Activated T-cell treated with anti-CD3 and anti-CD28 coated beads, Interleukin-2, amount 50 U/mL, for 24 hours (primary cell): ENCODE results near the gene APOL3.
A peak's percentile ranks its signal among the peaks of the same experiment; 100 is the strongest.
"Not testable (repeated sequence)": the region's sequence is repeated elsewhere in the genome, so short reads cannot be mapped to it uniquely, and the experiment has no call there.

Source experiments
- DNase-seq: peaks from one replicate; pipeline ENCODE4 v3.0.0-alpha.2; 2020
- H3K27ac Mint-ChIP-seq: 2 replicates; pipeline ENCODE4 v1.8.0; 2020; ENCODE audit warnings: mild to moderate bottlenecking, mixed read lengths
- H3K27me3 Mint-ChIP-seq: 2 replicates; pipeline ENCODE4 v1.8.0; 2020; ENCODE audit warnings: mixed read lengths
- H3K36me3 Mint-ChIP-seq: 2 replicates; pipeline ENCODE4 v1.8.0; 2020; ENCODE audit warnings: low read depth, mixed read lengths
- H3K4me1 Mint-ChIP-seq: 2 replicates; pipeline ENCODE4 v1.8.0; 2020; ENCODE audit warnings: low read depth, mixed read lengths
- H3K4me3 Mint-ChIP-seq: 2 replicates; pipeline ENCODE4 v1.8.0; 2020; ENCODE audit warnings: mild to moderate bottlenecking, moderate library complexity, mixed read lengths
- H3K9me3 Mint-ChIP-seq: 2 replicates; pipeline ENCODE4 v1.8.0; 2020; ENCODE audit warnings: mixed read lengths

Gene APOL3, protein sequence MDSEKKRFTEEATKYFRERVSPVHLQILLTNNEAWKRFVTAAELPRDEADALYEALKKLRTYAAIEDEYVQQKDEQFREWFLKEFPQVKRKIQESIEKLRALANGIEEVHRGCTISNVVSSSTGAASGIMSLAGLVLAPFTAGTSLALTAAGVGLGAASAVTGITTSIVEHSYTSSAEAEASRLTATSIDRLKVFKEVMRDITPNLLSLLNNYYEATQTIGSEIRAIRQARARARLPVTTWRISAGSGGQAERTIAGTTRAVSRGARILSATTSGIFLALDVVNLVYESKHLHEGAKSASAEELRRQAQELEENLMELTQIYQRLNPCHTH

DNA sequence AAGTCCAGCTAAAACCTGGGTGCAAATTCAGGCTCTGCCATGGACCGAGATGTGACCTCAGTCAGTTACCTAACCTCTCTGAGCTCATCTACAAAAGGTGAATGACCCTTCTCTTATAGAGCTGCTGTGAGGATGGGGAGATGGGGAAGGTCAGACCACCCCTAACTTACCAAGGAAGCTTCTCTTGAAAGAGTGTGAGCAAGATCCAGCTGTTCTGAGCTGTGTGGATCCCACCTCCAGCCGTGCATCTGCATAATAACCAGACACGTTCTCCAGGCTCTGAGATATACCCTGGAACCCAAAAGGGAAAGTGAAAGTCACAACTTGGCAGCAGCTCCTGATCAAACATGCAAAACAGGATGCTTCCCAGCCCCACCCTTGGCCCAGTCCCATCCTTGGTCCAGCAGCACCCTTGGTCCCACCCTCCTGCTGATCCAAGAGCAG lies at the start of gene APOL3:
Gene APOL3 (minus strand): TSS at position 257 of the 444 bp plus-strand sequence. CDS start 11,700 bp downstream, outside the sequence.
- Mint-ChIP-seq H3K4me1 (peaks cover 96% of the 10 kb centered on the region), H3K36me3 (peaks cover 20% of the 10 kb centered on the region), H3K27ac (peak within 1 kb of the TSS; percentile 91), H3K9me3 (no peaks in the 10 kb centered on the region), H3K27me3 (no peaks in the 10 kb centered on the region), H3K4me3 (peak within 1 kb of the TSS; percentile 80)
- DNase-seq = peak; percentile 63

DNA sequence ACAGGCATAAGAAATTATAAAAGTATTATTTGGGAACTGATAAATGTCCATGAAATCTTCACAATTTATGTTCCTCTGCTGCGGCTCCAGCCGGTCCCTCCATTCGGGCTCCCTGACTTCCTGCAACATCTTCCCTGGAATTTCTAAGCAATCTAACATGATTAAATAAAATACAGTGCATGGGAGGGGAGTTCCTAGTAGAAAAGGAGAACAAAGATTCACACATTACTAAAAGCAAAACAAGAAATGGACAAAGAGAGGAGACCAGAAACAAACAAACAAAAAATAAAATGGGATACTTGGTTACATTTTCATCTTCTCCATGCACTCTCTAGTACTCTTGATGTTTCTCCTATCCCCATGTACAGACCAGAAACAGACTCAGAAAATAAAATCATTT lies 49.7 kb upstream of the APOL3 start:
- no peak overlapping the region for H3K4me3 Mint-ChIP-seq
- H3K27me3 Mint-ChIP-seq = peaks cover 22% of the 10 kb centered on the region
- H3K36me3 Mint-ChIP-seq = no peaks in the 10 kb centered on the region
- DNase-seq = no peak
- peaks cover 4% of the 10 kb centered on the region for H3K9me3 Mint-ChIP-seq
- H3K27ac Mint-ChIP-seq = no peak overlapping the region
- peaks cover 5% of the 10 kb centered on the region for H3K4me1 Mint-ChIP-seq

DNA sequence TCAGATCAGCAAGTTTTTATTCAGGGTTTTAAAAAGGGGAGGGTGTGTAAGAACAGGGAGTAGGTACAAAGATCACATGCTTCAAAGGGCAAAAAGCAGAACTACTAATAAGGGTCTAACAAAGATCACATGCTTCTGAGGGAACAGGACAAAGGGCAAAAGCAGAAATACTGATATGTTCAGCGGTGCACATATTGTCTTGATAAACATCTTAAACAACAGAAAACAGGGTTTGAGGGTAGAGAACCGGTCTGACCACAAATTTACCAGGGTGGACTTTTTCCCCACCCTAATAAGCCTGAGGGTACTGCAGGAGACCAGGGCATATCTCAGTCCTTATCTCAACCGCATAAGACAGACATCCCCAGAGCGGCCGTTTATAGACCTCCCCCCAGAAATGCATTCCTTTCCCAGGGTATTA lies 48.9 kb upstream of the APOL3 start:
- peaks cover 22% of the 10 kb centered on the region for H3K27me3 Mint-ChIP-seq
- H3K4me3 Mint-ChIP-seq, H3K36me3 Mint-ChIP-seq, H3K4me1 Mint-ChIP-seq, H3K27ac Mint-ChIP-seq, H3K9me3 Mint-ChIP-seq, DNase-seq: not testable (repeated sequence)

DNA sequence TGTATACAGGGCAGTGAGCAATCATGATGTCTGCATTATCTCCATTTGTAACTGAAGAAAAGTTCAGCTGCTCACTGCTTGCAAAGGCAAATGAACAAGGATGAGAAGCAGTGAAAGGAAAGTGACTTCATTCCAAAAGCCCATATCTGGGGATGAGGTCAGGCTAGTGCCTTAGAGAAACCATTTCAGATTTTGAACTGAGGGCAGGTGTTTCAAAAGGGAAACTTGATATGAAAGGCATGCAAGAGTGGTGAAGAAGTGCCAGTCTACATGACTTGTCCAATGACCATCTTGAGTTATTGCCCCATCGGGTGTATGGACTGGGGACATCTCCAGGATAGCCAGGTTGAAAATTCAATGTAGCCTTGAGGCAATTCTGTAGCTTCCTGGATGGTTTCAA lies 48.4 kb upstream of the APOL3 start:
- Mint-ChIP-seq H3K4me1 (peaks cover 5% of the 10 kb centered on the region), H3K27me3 (peaks cover 20% of the 10 kb centered on the region), H3K27ac (no peak overlapping the region), H3K36me3 (no peaks in the 10 kb centered on the region), H3K4me3 (no peak overlapping the region), H3K9me3 (peaks cover 4% of the 10 kb centered on the region)
- no peak for DNase-seq

DNA sequence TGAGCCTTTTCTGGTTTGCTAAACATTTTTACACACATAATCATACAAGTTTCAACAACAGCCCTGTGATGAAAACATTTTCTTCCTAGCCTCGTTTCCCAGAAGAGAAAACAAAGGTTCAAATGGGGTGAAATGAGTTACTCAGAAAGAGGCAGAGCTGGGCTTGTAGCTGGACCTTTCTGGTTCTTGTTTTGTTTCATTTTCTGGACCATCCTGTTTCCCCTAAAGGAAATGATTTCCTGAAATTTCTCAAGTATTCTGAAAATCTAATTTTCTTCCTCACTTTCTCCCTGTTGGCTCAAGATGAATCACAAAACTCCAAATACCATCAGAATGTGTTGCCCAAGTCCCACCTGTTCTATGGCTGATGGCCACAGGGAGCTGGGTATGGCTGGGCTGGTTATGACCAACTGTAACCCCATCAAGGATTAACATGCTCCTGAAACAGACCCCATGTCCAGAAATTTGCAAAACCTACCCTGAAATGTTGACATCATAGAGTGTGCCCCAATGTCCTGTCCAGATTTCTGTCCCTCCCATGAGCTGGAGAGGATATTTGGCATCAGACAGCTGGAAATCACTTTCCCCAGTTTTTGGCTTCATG lies 47.7 kb upstream of the APOL3 start:
- Mint-ChIP-seq H3K4me1 (peaks cover 5% of the 10 kb centered on the region), H3K9me3 (peaks cover 4% of the 10 kb centered on the region), H3K27ac (no peak overlapping the region), H3K36me3 (no peaks in the 10 kb centered on the region), H3K27me3 (peaks cover 18% of the 10 kb centered on the region), H3K4me3 (no peak overlapping the region)
- no peak for DNase-seq

DNA sequence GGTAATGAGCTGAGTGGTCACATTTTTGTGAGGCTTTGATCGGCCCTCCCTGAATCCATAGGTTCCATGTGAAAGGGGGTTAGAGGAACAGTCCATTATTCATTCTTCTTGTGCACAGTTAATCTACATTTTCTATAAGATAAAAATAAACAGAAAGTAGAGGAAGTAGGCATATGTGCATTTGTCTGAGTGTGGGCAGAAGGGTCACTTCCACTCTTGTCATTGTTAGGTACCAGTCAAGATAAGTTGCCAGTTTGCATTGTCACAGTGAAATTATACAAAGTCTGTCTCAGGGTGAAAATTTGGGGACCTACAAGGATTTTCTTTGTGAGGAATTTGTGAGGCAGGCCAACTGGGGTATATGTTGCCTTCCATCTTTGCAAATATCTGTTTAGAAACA lies 45.7 kb upstream of the APOL3 start:
- peaks cover 4% of the 10 kb centered on the region for H3K9me3 Mint-ChIP-seq
- H3K4me1 Mint-ChIP-seq = peaks cover 5% of the 10 kb centered on the region
- peaks cover 18% of the 10 kb centered on the region for H3K27me3 Mint-ChIP-seq
- no peak overlapping the region for H3K4me3 Mint-ChIP-seq
- H3K36me3 Mint-ChIP-seq = no peaks in the 10 kb centered on the region
- no peak for DNase-seq
- H3K27ac Mint-ChIP-seq = no peak overlapping the region

DNA sequence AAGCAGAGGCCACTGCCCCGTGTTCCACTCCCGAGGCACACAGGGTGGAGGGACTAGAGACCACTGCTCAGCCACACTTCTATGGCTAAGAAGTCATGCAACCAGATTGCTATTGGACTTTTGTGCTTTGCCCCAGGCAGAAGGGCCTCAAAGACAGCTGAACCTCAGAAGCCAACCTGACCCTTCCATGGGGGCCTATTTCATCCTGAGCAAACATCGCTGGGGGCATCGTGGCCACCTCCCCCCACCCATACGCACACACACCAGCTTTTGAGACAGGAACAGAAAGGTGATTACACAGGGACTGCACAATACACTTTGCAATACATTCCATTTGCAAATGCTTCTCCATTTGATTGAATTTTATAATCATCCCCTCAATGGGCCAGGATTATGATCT lies 45.0 kb upstream of the APOL3 start:
- H3K9me3 Mint-ChIP-seq, DNase-seq, H3K27ac Mint-ChIP-seq, H3K4me3 Mint-ChIP-seq, H3K4me1 Mint-ChIP-seq, H3K36me3 Mint-ChIP-seq: not testable (repeated sequence)
- H3K27me3 Mint-ChIP-seq = peaks cover 17% of the 10 kb centered on the region

DNA sequence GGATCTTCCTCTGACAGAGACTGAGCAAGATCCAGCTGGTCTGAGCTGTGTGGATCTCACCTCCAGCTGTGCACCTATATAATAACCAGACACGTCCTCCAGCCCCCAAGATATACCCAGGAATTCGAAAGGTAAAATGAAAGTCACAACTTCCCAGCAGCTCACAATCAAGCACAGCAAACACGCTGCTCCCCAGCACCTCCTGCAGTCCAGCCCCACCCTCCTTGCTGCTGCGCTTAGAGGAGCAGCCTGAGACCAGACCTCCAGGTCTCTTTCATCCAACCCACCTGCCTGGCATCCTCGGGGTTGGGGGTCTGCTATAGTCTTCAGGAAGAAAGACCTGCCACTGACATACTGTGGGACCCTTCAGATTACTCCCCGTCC lies 44.1 kb upstream of the APOL3 start:
- no peak for DNase-seq
- Mint-ChIP-seq H3K4me3 (no peak overlapping the region), H3K27ac (no peak overlapping the region), H3K36me3 (no peaks in the 10 kb centered on the region), H3K27me3 (peaks cover 13% of the 10 kb centered on the region), H3K9me3 (peaks cover 4% of the 10 kb centered on the region), H3K4me1 (no peaks in the 10 kb centered on the region)

DNA sequence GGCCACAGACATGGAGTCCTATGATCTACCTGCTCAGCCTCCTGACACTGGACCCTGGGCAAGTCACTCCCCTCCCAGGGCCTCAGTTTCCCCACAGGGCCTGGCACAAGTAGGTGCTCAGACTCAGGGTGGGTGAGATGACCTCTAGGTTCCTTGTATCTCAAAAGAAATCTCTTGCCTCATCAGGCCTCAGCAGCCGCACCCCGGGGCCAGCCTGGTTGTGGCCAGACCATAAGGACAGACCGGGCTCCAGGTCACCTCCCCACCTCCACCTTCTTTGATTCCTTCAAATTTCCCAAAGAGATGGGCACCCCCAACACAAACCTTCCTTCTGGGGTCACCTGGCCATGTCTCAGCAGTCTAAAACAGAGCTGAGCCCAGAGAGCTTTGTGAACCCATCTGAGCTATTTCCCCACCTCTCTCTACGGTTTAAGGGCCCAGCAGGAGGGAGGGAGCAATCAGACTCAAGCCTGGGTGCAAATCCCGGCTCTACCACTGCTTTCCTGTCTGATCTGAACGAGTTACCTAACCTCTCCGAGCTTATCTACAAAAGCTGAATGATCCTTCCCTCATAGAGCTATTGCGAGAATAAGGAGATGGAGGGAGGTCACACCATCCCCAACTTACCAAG lies 43.6 kb upstream of the APOL3 start:
- no peaks in the 10 kb centered on the region for H3K4me1 Mint-ChIP-seq
- H3K9me3 Mint-ChIP-seq = peaks cover under 1% of the 10 kb centered on the region
- H3K27me3 Mint-ChIP-seq = peaks cover 8% of the 10 kb centered on the region
- no peak for DNase-seq
- no peak overlapping the region for H3K4me3 Mint-ChIP-seq
- no peaks in the 10 kb centered on the region for H3K36me3 Mint-ChIP-seq
- H3K27ac Mint-ChIP-seq = no peak overlapping the region

DNA sequence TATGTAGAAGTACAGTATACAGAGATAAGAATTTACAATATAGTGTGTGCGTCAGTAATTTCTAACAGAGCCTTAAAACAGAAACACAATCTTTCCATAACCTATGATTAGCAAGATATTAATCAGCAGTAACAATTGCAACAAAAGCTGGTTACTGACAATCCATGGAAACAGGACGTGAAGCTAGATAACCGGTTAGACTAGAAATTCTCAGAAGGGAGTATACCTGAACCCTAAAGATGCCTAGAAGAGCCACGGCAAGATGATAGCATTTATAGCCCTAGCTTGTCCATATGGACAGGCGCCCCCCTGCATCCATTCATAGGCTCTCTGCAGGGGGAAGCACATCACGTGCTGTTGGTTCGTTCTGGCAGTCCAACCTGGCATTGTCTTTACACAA lies 42.9 kb upstream of the APOL3 start:
- not testable (repeated sequence) for DNase-seq, H3K36me3 Mint-ChIP-seq, H3K27me3 Mint-ChIP-seq, H3K4me3 Mint-ChIP-seq, H3K4me1 Mint-ChIP-seq, H3K27ac Mint-ChIP-seq, H3K9me3 Mint-ChIP-seq

DNA sequence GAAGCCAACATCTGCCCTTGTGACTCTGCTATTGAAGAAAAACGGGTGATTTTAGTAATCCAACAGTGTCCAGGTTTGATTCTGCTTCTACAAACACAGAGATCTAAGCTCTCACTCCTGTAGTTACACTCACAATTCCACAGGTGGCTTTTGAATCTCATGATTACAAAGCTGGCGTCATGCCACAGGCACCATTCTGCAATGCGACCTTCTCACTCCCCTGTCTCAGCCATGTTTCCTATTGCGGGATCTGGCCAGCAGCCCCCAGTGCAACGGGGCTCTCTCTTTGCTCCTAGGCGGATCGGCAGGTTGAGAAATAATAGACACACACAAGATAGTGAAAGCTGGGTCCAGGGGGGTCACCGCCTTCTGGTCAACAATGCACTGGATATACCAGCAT lies 42.4 kb upstream of the APOL3 start:
- H3K36me3 Mint-ChIP-seq, H3K4me1 Mint-ChIP-seq, DNase-seq, H3K4me3 Mint-ChIP-seq, H3K27ac Mint-ChIP-seq, H3K27me3 Mint-ChIP-seq, H3K9me3 Mint-ChIP-seq: not testable (repeated sequence)

DNA sequence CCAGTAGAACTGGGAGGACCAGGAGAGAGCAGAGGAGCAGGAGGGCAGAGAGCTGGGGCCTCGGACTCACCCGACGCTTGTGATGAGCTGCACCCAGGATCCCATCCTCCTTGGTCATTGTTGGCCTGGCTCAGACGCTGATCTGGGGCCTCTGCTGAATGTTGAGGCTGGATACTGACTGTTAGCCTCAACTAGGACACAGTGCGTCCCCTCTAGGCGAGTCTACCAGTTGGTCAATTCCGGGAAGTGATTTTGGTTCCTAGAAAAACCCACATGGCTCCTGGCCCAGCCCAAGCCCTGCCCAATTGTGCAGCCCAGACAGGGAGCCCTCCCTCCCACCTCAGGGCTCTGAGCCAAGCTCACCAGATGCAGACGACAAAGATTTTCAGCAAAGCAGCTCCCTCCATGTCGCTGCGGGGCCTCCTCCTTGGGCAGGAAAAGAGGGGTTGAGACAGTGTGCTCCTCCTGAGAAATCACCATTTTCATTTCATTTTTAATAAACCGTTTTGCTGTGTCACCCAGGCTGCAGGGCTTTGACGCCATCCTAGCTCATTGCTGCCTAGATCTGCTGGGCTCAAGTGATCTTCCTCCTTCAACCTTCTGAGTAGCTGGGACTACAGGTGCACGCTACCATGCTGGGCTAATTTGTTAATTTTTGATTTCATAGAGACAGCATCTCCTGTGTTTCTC lies 41.2 kb upstream of the APOL3 start, which contains the start of gene APOL4:
Gene APOL4 (minus strand): TSS at position 180 of the 690 bp plus-strand sequence. CDS start 75 bp downstream, at position 105.
- Mint-ChIP-seq H3K27ac (no peak within 1 kb of the TSS), H3K4me3 (no peak within 1 kb of the TSS), H3K36me3 (no peaks in the 10 kb centered on the region), H3K9me3 (no peaks in the 10 kb centered on the region), H3K27me3 (peaks cover 8% of the 10 kb centered on the region), H3K4me1 (peaks cover 17% of the 10 kb centered on the region)
- DNase-seq = no peak

DNA sequence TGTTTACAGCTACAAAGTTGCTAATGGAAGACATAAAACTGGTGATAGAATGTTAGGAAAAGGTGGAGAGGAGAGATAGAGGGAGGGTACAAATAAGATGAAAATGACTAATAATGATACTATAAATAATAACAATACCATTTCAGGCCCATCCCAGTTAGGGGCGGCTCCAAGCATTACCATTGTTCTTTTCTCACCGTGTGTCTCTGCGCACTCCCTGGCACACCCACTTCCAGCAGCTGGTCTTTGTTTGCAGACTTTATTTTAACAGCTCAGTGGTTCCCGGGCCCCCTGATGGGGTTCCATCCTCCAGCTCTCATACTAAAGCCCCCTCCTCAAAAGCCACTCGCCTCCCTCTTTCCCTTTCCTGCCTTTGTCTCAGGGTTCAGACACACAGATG lies 40.5 kb upstream of the APOL3 start:
- H3K27me3 Mint-ChIP-seq, H3K36me3 Mint-ChIP-seq, H3K27ac Mint-ChIP-seq, DNase-seq, H3K9me3 Mint-ChIP-seq, H3K4me3 Mint-ChIP-seq: not testable (repeated sequence)
- H3K4me1 Mint-ChIP-seq = peaks cover 20% of the 10 kb centered on the region

DNA sequence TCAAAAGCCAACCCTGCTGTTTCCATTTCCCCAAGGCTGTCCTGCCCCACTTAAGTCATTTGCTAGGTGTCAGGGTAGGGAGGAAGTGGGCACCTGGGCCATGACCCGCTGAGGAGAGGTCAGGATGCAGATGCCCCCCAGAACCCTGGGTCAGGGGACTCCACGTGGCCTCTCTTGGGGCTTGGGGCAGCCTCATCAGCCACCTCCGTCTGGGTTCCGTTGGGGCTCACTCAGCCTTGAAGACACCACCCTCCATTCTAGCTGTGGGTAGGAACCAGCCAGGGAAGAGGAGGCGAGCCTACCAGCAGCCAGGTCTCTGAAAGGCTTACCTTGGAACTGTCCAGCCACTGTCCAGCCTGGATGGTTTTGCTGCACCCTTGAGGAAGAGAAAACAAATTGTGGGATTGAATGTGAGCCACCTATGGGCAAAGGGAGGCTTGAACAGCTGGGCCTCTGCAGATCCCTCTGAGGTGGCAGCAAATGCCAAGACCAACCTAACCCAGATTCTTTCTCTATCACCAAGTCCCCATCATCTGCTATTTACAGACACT lies 38.5 kb upstream of the APOL3 start:
- no peaks in the 10 kb centered on the region for H3K36me3 Mint-ChIP-seq
- H3K27ac Mint-ChIP-seq = no peak overlapping the region
- no peak overlapping the region for H3K4me3 Mint-ChIP-seq

More for the DNA sequence above, 38.5 kb upstream of the APOL3 start:
- peaks cover 8% of the 10 kb centered on the region for H3K27me3 Mint-ChIP-seq
- H3K9me3 Mint-ChIP-seq = no peaks in the 10 kb centered on the region
- DNase-seq = no peak
- H3K4me1 Mint-ChIP-seq = peaks cover 24% of the 10 kb centered on the region
